GM12878 (cell line): ENCODE data around the gene PDE11A.

Experiments
- CBX3 ChIP-seq: fragments of 200-600 bp; sonication (generic); IDR thresholded peaks from 2 replicates; pipeline ENCODE4 v1.6.1; 2016; ENCODE audit warnings: low read depth, borderline replicate concordance
- CTCF ChIP-seq, 3 experiments: IDR thresholded peaks in 2 of 3; conservative IDR thresholded peaks in 1 of 3; 2 replicates each; pipeline ENCODE4 v1.5.1; 2011; ENCODE audit warnings: low read depth in 3 of 3, low read length in 3 of 3, mild to moderate bottlenecking in 3 of 3, control low read depth in 2 of 3, moderate library complexity in 2 of 3, inconsistent platforms in 1 of 3, mixed read lengths in 1 of 3; ENCODE audit not compliant: control insufficient read depth in 2 of 3, insufficient read depth in 1 of 3; ENCODE audit errors: extremely low read depth in 1 of 3
- EZH2 ChIP-seq: IDR thresholded peaks from 2 replicates; pipeline ENCODE4 v1.6.1; 2012; ENCODE audit warnings: low read depth, mild to moderate bottlenecking, control low read depth, inconsistent platforms, low read length, borderline replicate concordance; ENCODE audit not compliant: control insufficient read depth
- RFX5 ChIP-seq: IDR thresholded peaks from 2 replicates; pipeline ENCODE4 v1.6.1; 2011; ENCODE audit warnings: low read depth, low read length, improper control_type of control experiment
- TF ChIP-seq, protein P1 (sequence below): fragments of 450-650 bp; IDR thresholded peaks from 2 replicates; pipeline ENCODE4 v1.6.1; 2017; ENCODE audit warnings: mild to moderate bottlenecking, low read depth, inconsistent platforms; ENCODE audit not compliant: poor library complexity, severe bottlenecking
- TF ChIP-seq, protein P2 (sequence below): IDR thresholded peaks from 2 replicates; pipeline ENCODE4 v1.6.1; 2011; ENCODE audit warnings: borderline replicate concordance, low read depth, mild to moderate bottlenecking, moderate library complexity, mixed read lengths, low read length; ENCODE audit not compliant: insufficient read depth; ENCODE audit errors: extremely low read length
- TF ChIP-seq, protein P3 (sequence below): IDR thresholded peaks from 2 replicates; pipeline ENCODE4 v1.6.1; 2012; ENCODE audit warnings: mild to moderate bottlenecking, low read depth, low read length

GRCh38 chr2:177748360-177748759 lies 324.2 kb downstream of the PDE11A start:
- no peak for TF ChIP-seq CTCF (IDR thresholded peaks at IDR 0.05 in 2 of 3, conservative IDR thresholded peaks at IDR 0.05 in 1 of 3; ENCODE audit: control insufficient read depth in 2 of 3, extremely low read depth in 1 of 3, insufficient read depth in 1 of 3, low read depth in 3 of 3, low read length in 3 of 3)
- TF ChIP-seq, protein P1, sequence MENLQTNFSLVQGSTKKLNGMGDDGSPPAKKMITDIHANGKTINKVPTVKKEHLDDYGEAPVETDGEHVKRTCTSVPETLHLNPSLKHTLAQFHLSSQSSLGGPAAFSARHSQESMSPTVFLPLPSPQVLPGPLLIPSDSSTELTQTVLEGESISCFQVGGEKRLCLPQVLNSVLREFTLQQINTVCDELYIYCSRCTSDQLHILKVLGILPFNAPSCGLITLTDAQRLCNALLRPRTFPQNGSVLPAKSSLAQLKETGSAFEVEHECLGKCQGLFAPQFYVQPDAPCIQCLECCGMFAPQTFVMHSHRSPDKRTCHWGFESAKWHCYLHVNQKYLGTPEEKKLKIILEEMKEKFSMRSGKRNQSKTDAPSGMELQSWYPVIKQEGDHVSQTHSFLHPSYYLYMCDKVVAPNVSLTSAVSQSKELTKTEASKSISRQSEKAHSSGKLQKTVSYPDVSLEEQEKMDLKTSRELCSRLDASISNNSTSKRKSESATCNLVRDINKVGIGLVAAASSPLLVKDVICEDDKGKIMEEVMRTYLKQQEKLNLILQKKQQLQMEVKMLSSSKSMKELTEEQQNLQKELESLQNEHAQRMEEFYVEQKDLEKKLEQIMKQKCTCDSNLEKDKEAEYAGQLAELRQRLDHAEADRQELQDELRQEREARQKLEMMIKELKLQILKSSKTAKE, result no peak
- TF ChIP-seq, protein P2, sequence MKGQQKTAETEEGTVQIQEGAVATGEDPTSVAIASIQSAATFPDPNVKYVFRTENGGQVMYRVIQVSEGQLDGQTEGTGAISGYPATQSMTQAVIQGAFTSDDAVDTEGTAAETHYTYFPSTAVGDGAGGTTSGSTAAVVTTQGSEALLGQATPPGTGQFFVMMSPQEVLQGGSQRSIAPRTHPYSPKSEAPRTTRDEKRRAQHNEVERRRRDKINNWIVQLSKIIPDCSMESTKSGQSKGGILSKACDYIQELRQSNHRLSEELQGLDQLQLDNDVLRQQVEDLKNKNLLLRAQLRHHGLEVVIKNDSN, result no peak
- TF ChIP-seq, protein P3, sequence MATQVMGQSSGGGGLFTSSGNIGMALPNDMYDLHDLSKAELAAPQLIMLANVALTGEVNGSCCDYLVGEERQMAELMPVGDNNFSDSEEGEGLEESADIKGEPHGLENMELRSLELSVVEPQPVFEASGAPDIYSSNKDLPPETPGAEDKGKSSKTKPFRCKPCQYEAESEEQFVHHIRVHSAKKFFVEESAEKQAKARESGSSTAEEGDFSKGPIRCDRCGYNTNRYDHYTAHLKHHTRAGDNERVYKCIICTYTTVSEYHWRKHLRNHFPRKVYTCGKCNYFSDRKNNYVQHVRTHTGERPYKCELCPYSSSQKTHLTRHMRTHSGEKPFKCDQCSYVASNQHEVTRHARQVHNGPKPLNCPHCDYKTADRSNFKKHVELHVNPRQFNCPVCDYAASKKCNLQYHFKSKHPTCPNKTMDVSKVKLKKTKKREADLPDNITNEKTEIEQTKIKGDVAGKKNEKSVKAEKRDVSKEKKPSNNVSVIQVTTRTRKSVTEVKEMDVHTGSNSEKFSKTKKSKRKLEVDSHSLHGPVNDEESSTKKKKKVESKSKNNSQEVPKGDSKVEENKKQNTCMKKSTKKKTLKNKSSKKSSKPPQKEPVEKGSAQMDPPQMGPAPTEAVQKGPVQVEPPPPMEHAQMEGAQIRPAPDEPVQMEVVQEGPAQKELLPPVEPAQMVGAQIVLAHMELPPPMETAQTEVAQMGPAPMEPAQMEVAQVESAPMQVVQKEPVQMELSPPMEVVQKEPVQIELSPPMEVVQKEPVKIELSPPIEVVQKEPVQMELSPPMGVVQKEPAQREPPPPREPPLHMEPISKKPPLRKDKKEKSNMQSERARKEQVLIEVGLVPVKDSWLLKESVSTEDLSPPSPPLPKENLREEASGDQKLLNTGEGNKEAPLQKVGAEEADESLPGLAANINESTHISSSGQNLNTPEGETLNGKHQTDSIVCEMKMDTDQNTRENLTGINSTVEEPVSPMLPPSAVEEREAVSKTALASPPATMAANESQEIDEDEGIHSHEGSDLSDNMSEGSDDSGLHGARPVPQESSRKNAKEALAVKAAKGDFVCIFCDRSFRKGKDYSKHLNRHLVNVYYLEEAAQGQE, result no peak
- no peak for TF ChIP-seq CBX3
- TF ChIP-seq RFX5, result no peak
- TF ChIP-seq EZH2, result no peak
